Nephron (organoid): ENCODE measurements around the gene SLC25A38.

Experiments
- H3K27ac Mint-ChIP-seq, 3 experiments: 2 replicates each; pipeline ENCODE4 v1.8.0; 2020; ENCODE audit warnings: mixed read lengths in 3 of 3, mild to moderate bottlenecking in 2 of 3, moderate library complexity in 1 of 3
- H3K27me3 Mint-ChIP-seq: 2 replicates; pipeline ENCODE4 v1.8.0; 2021; ENCODE audit warnings: low read depth, mild to moderate bottlenecking, moderate library complexity, mixed read lengths
- H3K36me3 Mint-ChIP-seq: 2 replicates; pipeline ENCODE4 v1.8.0; 2020; ENCODE audit warnings: low read depth, mixed read lengths
- H3K4me1 Mint-ChIP-seq: 2 replicates; pipeline ENCODE4 v1.8.0; 2020; ENCODE audit warnings: mixed read lengths
- H3K4me3 Mint-ChIP-seq, 3 experiments: 2 replicates each; pipeline ENCODE4 v1.8.0; 2020; ENCODE audit warnings: mild to moderate bottlenecking in 3 of 3, mixed read lengths in 3 of 3, moderate library complexity in 2 of 3
- H3K9me3 Mint-ChIP-seq: 2 replicates; pipeline ENCODE4 v1.8.0; 2020; ENCODE audit warnings: mixed read lengths
- TF ChIP-seq, protein P1 (sequence below), 3 experiments: fragments of 200-600 bp; sonication (generic); IDR thresholded peaks; one replicate each; pipeline ENCODE4 v1.5.0; 2021; ENCODE audit warnings: antibody characterized with exemption in 3 of 3; ENCODE audit not compliant: unreplicated experiment in 3 of 3

The SLC25A38 gene

GRCh38 chr3:39440316-39440715 is 57.1 kb downstream of the SLC25A38 start:
- H3K4me3 Mint-ChIP-seq = no peak overlapping the region
- no peaks in the 10 kb centered on the region for H3K36me3 Mint-ChIP-seq
- no peaks in the 10 kb centered on the region for H3K4me1 Mint-ChIP-seq
- H3K27ac Mint-ChIP-seq = no peak overlapping the region
- TF ChIP-seq, protein P1, sequence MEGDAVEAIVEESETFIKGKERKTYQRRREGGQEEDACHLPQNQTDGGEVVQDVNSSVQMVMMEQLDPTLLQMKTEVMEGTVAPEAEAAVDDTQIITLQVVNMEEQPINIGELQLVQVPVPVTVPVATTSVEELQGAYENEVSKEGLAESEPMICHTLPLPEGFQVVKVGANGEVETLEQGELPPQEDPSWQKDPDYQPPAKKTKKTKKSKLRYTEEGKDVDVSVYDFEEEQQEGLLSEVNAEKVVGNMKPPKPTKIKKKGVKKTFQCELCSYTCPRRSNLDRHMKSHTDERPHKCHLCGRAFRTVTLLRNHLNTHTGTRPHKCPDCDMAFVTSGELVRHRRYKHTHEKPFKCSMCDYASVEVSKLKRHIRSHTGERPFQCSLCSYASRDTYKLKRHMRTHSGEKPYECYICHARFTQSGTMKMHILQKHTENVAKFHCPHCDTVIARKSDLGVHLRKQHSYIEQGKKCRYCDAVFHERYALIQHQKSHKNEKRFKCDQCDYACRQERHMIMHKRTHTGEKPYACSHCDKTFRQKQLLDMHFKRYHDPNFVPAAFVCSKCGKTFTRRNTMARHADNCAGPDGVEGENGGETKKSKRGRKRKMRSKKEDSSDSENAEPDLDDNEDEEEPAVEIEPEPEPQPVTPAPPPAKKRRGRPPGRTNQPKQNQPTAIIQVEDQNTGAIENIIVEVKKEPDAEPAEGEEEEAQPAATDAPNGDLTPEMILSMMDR (IDR thresholded peaks at IDR 0.05; ENCODE audit: unreplicated experiment in 3 of 3) = no peak
- no peaks in the 10 kb centered on the region for H3K9me3 Mint-ChIP-seq
- H3K27me3 Mint-ChIP-seq = peaks cover 4% of the 10 kb centered on the region

- no peaks in the 10 kb centered on the region for H3K9me3 Mint-ChIP-seq
- H3K27ac Mint-ChIP-seq = no peak overlapping the region
- H3K36me3 Mint-ChIP-seq = no peaks in the 10 kb centered on the region
- TF ChIP-seq, protein P1 (IDR thresholded peaks at IDR 0.05; ENCODE audit: unreplicated experiment in 3 of 3) = no peak
- H3K27me3 Mint-ChIP-seq = peaks cover 4% of the 10 kb centered on the region
- H3K4me3 Mint-ChIP-seq = no peak overlapping the region
- H3K4me1 Mint-ChIP-seq = no peaks in the 10 kb centered on the region
Measured at GRCh38 chr3:39443530-39443929, 60.4 kb downstream of the SLC25A38 start.

GRCh38 chr3:39445927-39446326 is 62.8 kb downstream of the SLC25A38 start:
- TF ChIP-seq, protein P1 (IDR thresholded peaks at IDR 0.05; ENCODE audit: unreplicated experiment in 3 of 3) = no peak
- no peak overlapping the region for H3K27ac Mint-ChIP-seq
- H3K4me1 Mint-ChIP-seq = no peaks in the 10 kb centered on the region
- no peaks in the 10 kb centered on the region for H3K36me3 Mint-ChIP-seq
- no peaks in the 10 kb centered on the region for H3K9me3 Mint-ChIP-seq
- H3K4me3 Mint-ChIP-seq = no peak overlapping the region
- H3K27me3 Mint-ChIP-seq = no peaks in the 10 kb centered on the region

DNA sequence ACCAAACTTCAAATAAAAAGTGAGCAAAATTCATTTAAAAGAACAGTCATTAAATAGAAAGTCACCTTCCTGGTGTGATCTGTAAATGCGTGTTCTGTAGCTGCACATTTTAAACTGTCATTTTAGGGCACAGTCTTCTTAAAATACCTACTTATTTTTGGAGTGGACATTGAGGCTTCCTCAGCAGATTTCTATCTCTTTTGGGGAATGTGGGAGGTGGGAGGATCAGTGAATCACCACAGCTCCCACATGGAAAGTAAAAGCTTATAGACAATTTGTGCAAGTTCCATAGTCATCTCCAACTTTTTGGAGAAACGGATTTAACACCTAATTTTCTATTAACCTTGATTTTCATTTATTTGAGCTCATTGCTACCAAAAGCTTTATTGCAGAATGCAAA is 63.3 kb downstream of the SLC25A38 start:
- H3K4me1 Mint-ChIP-seq = no peaks in the 10 kb centered on the region
- no peak overlapping the region for H3K4me3 Mint-ChIP-seq
- no peaks in the 10 kb centered on the region for H3K36me3 Mint-ChIP-seq
- no peaks in the 10 kb centered on the region for H3K27me3 Mint-ChIP-seq
- TF ChIP-seq, protein P1 (IDR thresholded peaks at IDR 0.05; ENCODE audit: unreplicated experiment in 3 of 3) = no peak
- no peak overlapping the region for H3K27ac Mint-ChIP-seq
- no peaks in the 10 kb centered on the region for H3K9me3 Mint-ChIP-seq
